Measurements from ENCODE around the gene CSTF3.
A peak's percentile ranks its signal among the peaks of the same experiment; 100 is the strongest.
"Not testable (repeated sequence)": the region's sequence is repeated elsewhere in the genome, so short reads cannot be mapped to it uniquely, and the experiment has no call there.

CSTF3 gene

DNA sequence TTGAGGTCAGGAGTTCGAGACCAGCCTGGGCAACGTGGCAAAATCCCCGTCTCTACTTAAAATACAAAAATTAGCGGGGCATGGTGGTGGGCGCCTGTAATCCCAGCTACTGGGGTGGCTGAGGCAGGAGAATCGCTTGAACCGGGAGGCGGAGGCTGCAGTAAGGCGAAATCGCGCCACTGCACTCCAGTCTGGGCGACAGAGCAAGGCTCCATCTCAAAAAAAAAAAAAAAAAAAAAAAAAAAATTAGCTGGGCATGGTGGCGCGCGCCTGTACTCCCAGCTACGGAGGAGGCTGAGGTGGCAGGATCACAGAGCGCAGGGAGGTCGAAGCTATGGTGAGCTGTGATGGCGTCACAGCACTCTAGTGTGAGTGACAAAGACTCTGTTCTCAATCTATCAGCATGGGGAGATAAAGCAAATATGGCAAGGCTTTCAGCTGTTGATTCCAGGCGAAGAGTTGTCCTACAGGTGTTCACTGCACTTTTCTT, 1.9 kb downstream of the CSTF3 start:
- Histone ChIP-seq H3K4me3 (ENCODE audit: low read length) (peak overlapping the region; percentile 18), H3K56ac (ENCODE audit: low read length) (peak overlapping the region; percentile 53), H3K79me2 (ENCODE audit: control insufficient read depth, insufficient read depth, low read length) (peaks cover 62% of the 10 kb centered on the region), H3K4me2 (ENCODE audit: low read length) (peak overlapping the region; percentile 46), H3K9ac (ENCODE audit: low read length) (peak overlapping the region; percentile 34)
- not testable (repeated sequence) for H3K4ac ChIP-seq (ENCODE audit: low read depth, low read length); H3K23ac ChIP-seq (ENCODE audit: low read length); H2BK120ac ChIP-seq (ENCODE audit: low read depth, low read length); H4K5ac ChIP-seq (ENCODE audit: low read length); H4K8ac ChIP-seq (ENCODE audit: low read depth, low read length); H3K18ac ChIP-seq (ENCODE audit: low read length); H3K27me3 ChIP-seq (ENCODE audit: insufficient read depth, low read length, poor library complexity); H3K27ac ChIP-seq (ENCODE audit: low read depth, low read length); H3K4me1 ChIP-seq (ENCODE audit: control insufficient read depth, low read depth, low read length); H3K79me1 ChIP-seq (ENCODE audit: low read length); H2BK15ac ChIP-seq (replicated peaks; ENCODE audit: low read depth); H3K36me3 ChIP-seq (ENCODE audit: control insufficient read depth, insufficient read depth, low read length); H2BK5ac ChIP-seq (ENCODE audit: low read length); H2AK5ac ChIP-seq (ENCODE audit: low read length)
- WGBS (ENCODE audit: extremely low coverage, insufficient coverage, low lambda C conversion rate): no CpG with 5 or more reads among the region's 20 CpGs
- peak; percentile 47 for DNase-seq

DNA sequence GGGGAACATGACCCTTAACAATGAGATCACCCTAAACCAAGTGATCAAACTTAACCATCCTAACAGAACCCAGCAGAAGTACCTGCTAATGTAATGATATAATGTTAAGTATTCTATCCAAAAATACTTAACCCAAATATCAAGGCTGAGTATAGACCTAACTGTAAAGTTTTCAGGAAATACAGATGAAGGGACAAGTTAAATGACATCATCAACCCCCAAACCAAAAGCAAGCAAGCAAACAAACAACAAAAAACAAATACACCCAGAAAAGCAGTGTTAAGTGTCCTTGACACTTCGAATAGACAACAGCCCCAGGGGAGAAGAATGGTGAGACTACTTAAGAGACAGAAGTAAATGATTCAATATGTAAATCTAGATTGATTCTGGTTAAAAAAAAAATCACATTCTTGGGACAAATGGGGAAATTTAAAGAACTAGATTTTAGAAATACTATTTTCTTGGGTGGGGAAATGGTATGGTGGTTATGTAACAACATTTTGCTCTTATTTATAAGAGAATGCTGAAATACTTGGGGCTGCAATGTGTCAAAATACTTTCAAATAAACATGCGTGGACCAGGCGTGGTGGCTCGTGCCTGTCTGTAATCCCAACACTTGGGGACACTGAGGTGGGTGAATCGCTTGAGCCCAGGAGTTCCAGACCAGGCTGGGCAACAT, 2.5 kb downstream of the CSTF3 start:
- no peak overlapping the region for H3K18ac ChIP-seq (ENCODE audit: low read length)
- peaks cover 68% of the 10 kb centered on the region for H3K79me2 ChIP-seq (ENCODE audit: control insufficient read depth, insufficient read depth, low read length)
- no peak overlapping the region for H4K8ac ChIP-seq (ENCODE audit: low read depth, low read length)
- no peaks in the 10 kb centered on the region for H3K27me3 ChIP-seq (ENCODE audit: insufficient read depth, low read length, poor library complexity)
- no peak overlapping the region for H3K4me3 ChIP-seq (ENCODE audit: low read length)
- peak; percentile 66 for DNase-seq
- H2AK5ac ChIP-seq (ENCODE audit: low read length): no peak overlapping the region
- H3K56ac ChIP-seq (ENCODE audit: low read length): peak overlapping the region; percentile 25
- H3K36me3 ChIP-seq (ENCODE audit: control insufficient read depth, insufficient read depth, low read length): no peaks in the 10 kb centered on the region
- no peak overlapping the region for H4K5ac ChIP-seq (ENCODE audit: low read length)
- peak overlapping the region; percentile 33 for H3K9ac ChIP-seq (ENCODE audit: low read length)
- no peak overlapping the region for H2BK120ac ChIP-seq (ENCODE audit: low read depth, low read length)
- no peaks in the 10 kb centered on the region for H3K4me1 ChIP-seq (ENCODE audit: control insufficient read depth, low read depth, low read length)
- H3K4ac ChIP-seq (ENCODE audit: low read depth, low read length): no peak overlapping the region
- H3K27ac ChIP-seq (ENCODE audit: low read depth, low read length): no peak overlapping the region
- peak overlapping the region; percentile 27 for H3K4me2 ChIP-seq (ENCODE audit: low read length)
- no peak overlapping the region for H3K23ac ChIP-seq (ENCODE audit: low read length)
- no peaks in the 10 kb centered on the region for H3K79me1 ChIP-seq (ENCODE audit: low read length)
- WGBS (ENCODE audit: extremely low coverage, insufficient coverage, low lambda C conversion rate): no CpG with 5 or more reads among the region's 5 CpGs
- no peak overlapping the region for H2BK5ac ChIP-seq (ENCODE audit: low read length)
- no peak overlapping the region for H2BK15ac ChIP-seq (replicated peaks; ENCODE audit: low read depth)

DNA sequence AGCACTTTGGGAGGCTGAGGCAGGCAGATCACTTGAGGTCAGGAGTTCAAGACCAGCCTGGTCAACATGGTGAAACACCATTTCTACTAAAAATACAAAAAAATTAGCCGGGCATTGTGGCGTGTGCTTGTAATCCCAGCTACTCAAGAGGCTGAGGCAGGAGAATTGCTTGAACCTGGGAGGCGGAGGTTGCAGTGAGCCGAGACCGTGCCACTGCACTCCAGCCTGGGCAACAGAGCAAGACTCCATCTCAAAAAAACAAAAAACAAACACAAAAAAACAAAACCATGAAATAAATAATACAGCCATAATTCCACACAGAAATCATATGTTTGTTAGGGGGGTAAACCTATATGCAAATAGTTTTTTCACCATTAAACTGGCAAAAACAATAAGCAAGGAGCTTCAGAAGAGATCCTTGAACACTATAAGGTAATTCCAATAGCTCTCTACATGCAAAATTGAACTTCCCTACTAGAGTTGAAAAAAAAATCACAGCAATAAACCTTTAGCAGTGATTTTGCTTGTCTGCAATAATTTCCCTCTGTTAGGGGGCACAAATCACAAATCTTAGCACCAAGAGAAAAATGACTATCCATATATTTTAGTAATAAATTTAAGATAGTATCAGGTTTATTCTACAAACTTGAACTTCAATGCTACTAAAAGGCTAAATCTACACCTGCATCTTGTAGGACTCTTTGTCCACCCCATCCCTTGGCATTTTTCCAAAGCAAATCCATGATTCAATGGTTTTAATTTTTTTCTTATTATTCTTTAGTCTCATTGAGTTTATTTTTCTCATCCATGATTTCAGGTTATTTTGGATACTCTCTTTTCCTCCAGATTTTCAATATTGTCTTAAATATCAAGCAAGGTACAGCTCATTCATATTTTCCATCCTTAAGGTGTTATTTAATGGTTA, 3.9 kb downstream of the CSTF3 start:
- Histone ChIP-seq H2AK5ac (ENCODE audit: low read length) (no peak overlapping the region), H3K9ac (ENCODE audit: low read length) (no peak overlapping the region), H3K18ac (ENCODE audit: low read length) (no peak overlapping the region), H3K36me3 (ENCODE audit: control insufficient read depth, insufficient read depth, low read length) (no peaks in the 10 kb centered on the region), H3K79me1 (ENCODE audit: low read length) (no peaks in the 10 kb centered on the region), H3K27ac (ENCODE audit: low read depth, low read length) (no peak overlapping the region), H3K27me3 (ENCODE audit: insufficient read depth, low read length, poor library complexity) (no peaks in the 10 kb centered on the region), H3K4me2 (ENCODE audit: low read length) (no peak overlapping the region), H3K4me1 (ENCODE audit: control insufficient read depth, low read depth, low read length) (no peaks in the 10 kb centered on the region), H2BK15ac (replicated peaks; ENCODE audit: low read depth) (no peak overlapping the region), H2BK120ac (ENCODE audit: low read depth, low read length) (no peak overlapping the region), H3K23ac (ENCODE audit: low read length) (no peak overlapping the region), H4K5ac (ENCODE audit: low read length) (no peak overlapping the region), H3K79me2 (ENCODE audit: control insufficient read depth, insufficient read depth, low read length) (peaks cover 77% of the 10 kb centered on the region), H4K8ac (ENCODE audit: low read depth, low read length) (no peak overlapping the region), H3K56ac (ENCODE audit: low read length) (no peak overlapping the region), H2BK5ac (ENCODE audit: low read length) (no peak overlapping the region), H3K4me3 (ENCODE audit: low read length) (no peak overlapping the region), H3K4ac (ENCODE audit: low read depth, low read length) (no peak overlapping the region)
- no peak for DNase-seq
- no CpG with 5 or more reads among the region's 5 CpGs for WGBS (ENCODE audit: extremely low coverage, insufficient coverage, low lambda C conversion rate)

DNA sequence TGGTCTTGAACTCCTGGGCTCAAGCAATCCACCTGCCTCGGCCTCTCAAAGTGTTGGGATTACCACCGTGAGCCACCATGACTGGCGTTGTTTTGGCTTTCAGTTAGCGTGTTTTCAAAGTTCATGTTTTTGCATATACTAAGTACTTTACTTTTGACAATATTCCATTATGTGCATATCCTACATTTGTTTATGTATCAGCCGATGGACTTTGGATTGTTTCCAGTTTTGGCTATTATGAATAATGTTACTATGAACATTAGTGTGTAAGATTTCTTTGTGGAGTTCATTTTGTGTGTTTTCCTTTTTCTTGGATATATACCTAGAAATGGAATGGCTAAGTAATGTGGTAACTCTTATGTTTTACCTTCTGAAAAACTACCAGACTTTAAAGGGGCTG, 9.9 kb downstream of the CSTF3 start:
- no peaks in the 10 kb centered on the region for H3K36me3 ChIP-seq (ENCODE audit: control insufficient read depth, insufficient read depth, low read length)

GRCh38 chr11:33147559-33147958, 13.7 kb downstream of the CSTF3 start:
- Histone ChIP-seq H3K9ac (ENCODE audit: low read length) (no peak overlapping the region), H3K4me2 (ENCODE audit: low read length) (no peak overlapping the region), H4K8ac (ENCODE audit: low read depth, low read length) (no peak overlapping the region), H3K79me1 (ENCODE audit: low read length) (no peaks in the 10 kb centered on the region), H2BK120ac (ENCODE audit: low read depth, low read length) (no peak overlapping the region), H3K27ac (ENCODE audit: low read depth, low read length) (no peak overlapping the region), H3K4me3 (ENCODE audit: low read length) (no peak overlapping the region), H2BK5ac (ENCODE audit: low read length) (no peak overlapping the region), H3K79me2 (ENCODE audit: control insufficient read depth, insufficient read depth, low read length) (peaks cover 84% of the 10 kb centered on the region), H3K4me1 (ENCODE audit: control insufficient read depth, low read depth, low read length) (no peaks in the 10 kb centered on the region), H2BK15ac (replicated peaks; ENCODE audit: low read depth) (no peak overlapping the region), H4K5ac (ENCODE audit: low read length) (no peak overlapping the region), H3K27me3 (ENCODE audit: insufficient read depth, low read length, poor library complexity) (no peaks in the 10 kb centered on the region), H3K18ac (ENCODE audit: low read length) (no peak overlapping the region), H2AK5ac (ENCODE audit: low read length) (no peak overlapping the region), H3K4ac (ENCODE audit: low read depth, low read length) (no peak overlapping the region), H3K36me3 (ENCODE audit: control insufficient read depth, insufficient read depth, low read length) (no peaks in the 10 kb centered on the region), H3K56ac (ENCODE audit: low read length) (no peak overlapping the region), H3K23ac (ENCODE audit: low read length) (no peak overlapping the region)
- no CpG with 5 or more reads among the region's 5 CpGs for WGBS (ENCODE audit: extremely low coverage, insufficient coverage, low lambda C conversion rate)
- no peak for DNase-seq

More for the DNA sequence above, 9.9 kb downstream of the CSTF3 start:
- Histone ChIP-seq H3K27me3 (ENCODE audit: insufficient read depth, low read length, poor library complexity) (no peaks in the 10 kb centered on the region), H4K5ac (ENCODE audit: low read length) (no peak overlapping the region), H3K4ac (ENCODE audit: low read depth, low read length) (no peak overlapping the region), H3K4me2 (ENCODE audit: low read length) (no peak overlapping the region), H3K23ac (ENCODE audit: low read length) (no peak overlapping the region), H3K4me3 (ENCODE audit: low read length) (no peak overlapping the region), H3K9ac (ENCODE audit: low read length) (no peak overlapping the region), H3K56ac (ENCODE audit: low read length) (no peak overlapping the region), H3K79me2 (ENCODE audit: control insufficient read depth, insufficient read depth, low read length) (peaks cover 86% of the 10 kb centered on the region), H2BK120ac (ENCODE audit: low read depth, low read length) (no peak overlapping the region), H3K18ac (ENCODE audit: low read length) (no peak overlapping the region), H3K79me1 (ENCODE audit: low read length) (no peaks in the 10 kb centered on the region), H3K27ac (ENCODE audit: low read depth, low read length) (no peak overlapping the region), H4K8ac (ENCODE audit: low read depth, low read length) (no peak overlapping the region), H2BK15ac (replicated peaks; ENCODE audit: low read depth) (no peak overlapping the region), H2AK5ac (ENCODE audit: low read length) (no peak overlapping the region), H3K4me1 (ENCODE audit: control insufficient read depth, low read depth, low read length) (no peaks in the 10 kb centered on the region), H2BK5ac (ENCODE audit: low read length) (no peak overlapping the region)
- WGBS (ENCODE audit: extremely low coverage, insufficient coverage, low lambda C conversion rate): no CpG with 5 or more reads among the region's 5 CpGs
- DNase-seq: no peak
